ENCODE measurements around the gene ZEB2.

Gene ZEB2

GRCh38 chr2:144351687-144352086 lies 168.2 kb downstream of the ZEB2 start:
- no peak for DNase-seq (ENCODE audit: low read depth)

- no peak for DNase-seq (ENCODE audit: low read depth)
These were observed 169.6 kb downstream of the ZEB2 start for GRCh38 chr2:144350151-144350802.

GRCh38 chr2:144349674-144350073 lies 170.2 kb downstream of the ZEB2 start:
- no peak for DNase-seq (ENCODE audit: low read depth)

- no peak for DNase-seq (ENCODE audit: low read depth)
These were observed 171.1 kb downstream of the ZEB2 start for GRCh38 chr2:144348846-144349245.

GRCh38 chr2:144346229-144346628 lies 173.7 kb downstream of the ZEB2 start:
- no peak for DNase-seq (ENCODE audit: low read depth)

GRCh38 chr2:144343145-144343544 lies 176.8 kb downstream of the ZEB2 start:
- no peak for DNase-seq (ENCODE audit: low read depth)

- no peak for DNase-seq (ENCODE audit: low read depth)
These were observed 178.4 kb downstream of the ZEB2 start for GRCh38 chr2:144341538-144341937.

GRCh38 chr2:144339048-144339447 lies 180.9 kb downstream of the ZEB2 start:
- DNase-seq (ENCODE audit: low read depth), result no peak

- DNase-seq (ENCODE audit: low read depth), result no peak
These were observed 185.4 kb downstream of the ZEB2 start for GRCh38 chr2:144334551-144334950.
